ENCODE data around the gene PPP1R14B.

The PPP1R14B gene

GRCh38 chr11:64207256-64208085 lies 39.3 kb downstream of the PPP1R14B start:
- Histone ChIP-seq H3K27ac (ENCODE audit: low read length) (peak overlapping the region; percentile 56; the same call in 1 of the 2 replicates), H2AFZ (ENCODE audit: low read length) (peak overlapping the region; percentile 37; the same call in 1 of the 2 replicates), H3K4me1 (ENCODE audit: low read length) (peaks cover 10% of the 10 kb centered on the region), H3K79me2 (ENCODE audit: low read length) (peaks cover 14% of the 10 kb centered on the region), H3K4me3 (ENCODE audit: low read length) (peak overlapping the region; percentile 70), H4K20me1 (ENCODE audit: insufficient read depth, low read length) (no peaks in the 10 kb centered on the region), H3K27me3 (replicated peaks; ENCODE audit: insufficient read depth, low read length) (no peaks in the 10 kb centered on the region), H3K9me2 (replicated peaks; ENCODE audit: insufficient read depth, low read length) (no peaks in the 10 kb centered on the region), H3K36me3 (replicated peaks; ENCODE audit: insufficient read depth, low read length) (peaks cover 6% of the 10 kb centered on the region; the same call in 1 of the 2 replicates), H3K9ac (ENCODE audit: low read length) (peak overlapping the region; percentile 67; the same call in 1 of the 2 replicates), H3K4me2 (ENCODE audit: low read depth, low read length) (peak overlapping the region; percentile 74), H3K9me3 (replicated peaks; ENCODE audit: insufficient read depth, low read length) (no peaks in the 10 kb centered on the region), H3F3A (ENCODE audit: insufficient read depth, low read length) (no peaks in the 10 kb centered on the region; the same call in 1 of the 2 replicates)
- no peak for DNase-seq
- TF ChIP-seq EZH2phosphoT487 (IDR thresholded peaks at IDR 0.05; ENCODE audit: low read length) (no peak), EZH2 (optimal IDR thresholded peaks at IDR 0.05; ENCODE audit: low read depth, low read length) (no peak)
- TF ChIP-seq, protein P1, sequence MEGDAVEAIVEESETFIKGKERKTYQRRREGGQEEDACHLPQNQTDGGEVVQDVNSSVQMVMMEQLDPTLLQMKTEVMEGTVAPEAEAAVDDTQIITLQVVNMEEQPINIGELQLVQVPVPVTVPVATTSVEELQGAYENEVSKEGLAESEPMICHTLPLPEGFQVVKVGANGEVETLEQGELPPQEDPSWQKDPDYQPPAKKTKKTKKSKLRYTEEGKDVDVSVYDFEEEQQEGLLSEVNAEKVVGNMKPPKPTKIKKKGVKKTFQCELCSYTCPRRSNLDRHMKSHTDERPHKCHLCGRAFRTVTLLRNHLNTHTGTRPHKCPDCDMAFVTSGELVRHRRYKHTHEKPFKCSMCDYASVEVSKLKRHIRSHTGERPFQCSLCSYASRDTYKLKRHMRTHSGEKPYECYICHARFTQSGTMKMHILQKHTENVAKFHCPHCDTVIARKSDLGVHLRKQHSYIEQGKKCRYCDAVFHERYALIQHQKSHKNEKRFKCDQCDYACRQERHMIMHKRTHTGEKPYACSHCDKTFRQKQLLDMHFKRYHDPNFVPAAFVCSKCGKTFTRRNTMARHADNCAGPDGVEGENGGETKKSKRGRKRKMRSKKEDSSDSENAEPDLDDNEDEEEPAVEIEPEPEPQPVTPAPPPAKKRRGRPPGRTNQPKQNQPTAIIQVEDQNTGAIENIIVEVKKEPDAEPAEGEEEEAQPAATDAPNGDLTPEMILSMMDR (IDR thresholded peaks at IDR 0.05; ENCODE audit: low read length): no peak

DNA sequence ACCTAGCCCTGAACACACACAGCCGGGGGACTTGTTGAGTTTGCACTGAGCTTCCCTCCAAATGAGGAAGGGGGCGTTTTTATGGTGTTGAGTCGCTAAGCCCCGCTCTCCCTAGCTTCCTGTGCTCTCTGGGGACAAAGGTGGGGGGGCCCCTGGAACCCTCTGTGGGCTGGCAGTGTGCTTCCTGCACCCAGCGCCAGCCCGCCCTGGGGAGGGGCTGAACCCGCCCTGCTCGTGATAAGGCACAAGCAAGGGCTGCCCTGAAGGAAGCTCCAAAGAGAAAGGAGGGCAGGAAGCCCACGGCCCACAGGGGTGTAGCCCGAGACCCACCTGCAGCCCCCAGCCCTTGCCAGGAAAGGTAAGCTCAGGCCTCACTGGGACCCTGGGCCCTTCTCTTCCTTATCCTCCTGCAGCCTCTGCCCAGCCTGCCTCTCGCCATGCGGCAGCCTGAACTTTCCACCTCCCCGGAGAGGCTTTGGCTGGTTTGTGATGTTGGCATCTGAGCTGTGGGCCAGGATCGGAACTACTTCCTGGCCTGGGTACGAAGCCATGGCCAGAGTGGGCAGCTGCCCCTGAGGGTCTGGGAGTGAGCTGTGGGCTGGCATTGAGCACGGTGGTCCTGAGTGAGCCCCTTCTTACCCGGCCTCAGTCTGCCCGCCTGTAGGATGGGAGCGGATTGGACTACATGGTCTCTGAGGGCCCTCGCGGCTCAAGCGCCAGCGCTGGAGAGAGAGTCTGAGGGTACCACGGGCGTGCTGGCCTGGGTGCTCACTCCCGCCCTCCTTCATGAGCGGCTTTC lies 40.1 kb downstream of the PPP1R14B start, which contains the start of gene FERMT3:
Gene FERMT3, plus strand, starts transcription at position 265 of the 799 bp plus-strand sequence. CDS start 644 bp downstream, outside the sequence.
- Histone ChIP-seq H4K20me1 (ENCODE audit: insufficient read depth, low read length) (no peaks in the 10 kb centered on the region), H2AFZ (ENCODE audit: low read length) (peak within 1 kb of the TSS; percentile 37; the same call in 1 of the 2 replicates), H3K4me3 (ENCODE audit: low read length) (peak within 1 kb of the TSS; percentile 70), H3K79me2 (ENCODE audit: low read length) (peaks cover 19% of the 10 kb centered on the region), H3F3A (ENCODE audit: insufficient read depth, low read length) (no peaks in the 10 kb centered on the region; the same call in 1 of the 2 replicates), H3K36me3 (replicated peaks; ENCODE audit: insufficient read depth, low read length) (peaks cover 8% of the 10 kb centered on the region; the same call in 1 of the 2 replicates), H3K9me2 (replicated peaks; ENCODE audit: insufficient read depth, low read length) (no peaks in the 10 kb centered on the region), H3K4me1 (ENCODE audit: low read length) (peaks cover 10% of the 10 kb centered on the region), H3K4me2 (ENCODE audit: low read depth, low read length) (peak within 1 kb of the TSS; percentile 74), H3K9ac (ENCODE audit: low read length) (peak within 1 kb of the TSS; percentile 67), H3K27ac (ENCODE audit: low read length) (peak within 1 kb of the TSS; percentile 56; the same call in 1 of the 2 replicates), H3K27me3 (replicated peaks; ENCODE audit: insufficient read depth, low read length) (no peaks in the 10 kb centered on the region), H3K9me3 (replicated peaks; ENCODE audit: insufficient read depth, low read length) (no peaks in the 10 kb centered on the region)
- peak; percentile 46 for DNase-seq
- TF ChIP-seq EZH2 (optimal IDR thresholded peaks at IDR 0.05; ENCODE audit: low read depth, low read length) (no peak), EZH2phosphoT487 (IDR thresholded peaks at IDR 0.05; ENCODE audit: low read length) (no peak)
- TF ChIP-seq, protein P1 (IDR thresholded peaks at IDR 0.05; ENCODE audit: low read length): no peak

- no peaks in the 10 kb centered on the region for H3K9me3 ChIP-seq (replicated peaks; ENCODE audit: insufficient read depth, low read length)
- no peak overlapping the region for H3K27ac ChIP-seq (ENCODE audit: low read length)
- no peaks in the 10 kb centered on the region for H3K27me3 ChIP-seq (replicated peaks; ENCODE audit: insufficient read depth, low read length)
- H3K4me1 ChIP-seq (ENCODE audit: low read length): peaks cover 10% of the 10 kb centered on the region
- no peaks in the 10 kb centered on the region for H4K20me1 ChIP-seq (ENCODE audit: insufficient read depth, low read length)
- no peak overlapping the region for H2AFZ ChIP-seq (ENCODE audit: low read length)
- H3K36me3 ChIP-seq (replicated peaks; ENCODE audit: insufficient read depth, low read length): peaks cover 17% of the 10 kb centered on the region; the same call in 1 of the 2 replicates
- no peaks in the 10 kb centered on the region for H3K9me2 ChIP-seq (replicated peaks; ENCODE audit: insufficient read depth, low read length)
- DNase-seq: peak; percentile 65
- no peak overlapping the region for H3K9ac ChIP-seq (ENCODE audit: low read length)
- no peak overlapping the region for H3K4me2 ChIP-seq (ENCODE audit: low read depth, low read length)
- H3K79me2 ChIP-seq (ENCODE audit: low read length): peaks cover 37% of the 10 kb centered on the region
- H3F3A ChIP-seq (ENCODE audit: insufficient read depth, low read length): no peaks in the 10 kb centered on the region; the same call in none of the 2 replicates
- no peak overlapping the region for H3K4me3 ChIP-seq (ENCODE audit: low read length)
- TF ChIP-seq, protein P1 (IDR thresholded peaks at IDR 0.05; ENCODE audit: low read length): peak; percentile 71
- no peak for TF ChIP-seq EZH2 (optimal IDR thresholded peaks at IDR 0.05; ENCODE audit: low read depth, low read length)
These were observed 42.2 kb downstream of the PPP1R14B start for GRCh38 chr11:64204464-64204989.

Measured in MM.1S (cell line).